Adipose tissue (tissue), 3 donors: ENCODE measurements around the gene TMEM214. TPM values are rescaled to one million over a fixed set of nuclear protein-coding genes. Genes with fewer than 3 reads are reported as not detected.

Source experiments
- H3K27ac ChIP-seq: one replicate; pipeline ENCODE4 v1.5.1; 2013; ENCODE audit warnings: low read depth, low read length
- WGBS, 3 donors: extraction: QIAGEN DNeasy Blood & Tissue Kit; methylation state at CpG; one replicate each; pipeline ENCODE4 v1.1.7; 2013; 5-methylcytosine and 5-hydroxymethylcytosine counted together
- polyA plus RNA-seq, 3 donors: library from polyadenylated mRNA; stranded (reverse); fragments of 200-250 nt; gene quantifications; one replicate each; pipeline ENCODE4 v1.2.3, GENCODE V29; 2013
- donor health status: healthy with polysubstance abuse.
- donor health status: Bipolar disorder and iron deficiency.
- donor health status: healthy.

TMEM214 gene
- polyA plus RNA-seq, 3 donors, result 48.7 to 78.3 (median 55.6) TPM

GRCh38 chr2:27007416-27008374, 25.1 kb upstream of the TMEM214 start:
- WGBS, 3 donors, result 75 to 83% (median 80%) methylated on average over 8 of the region's 8 CpGs
- H3K27ac ChIP-seq, result no peak overlapping the region

GRCh38 chr2:27008678-27009077, 24.1 kb upstream of the TMEM214 start:
- no peak overlapping the region for H3K27ac ChIP-seq
- 92 to 94% (median 94%) methylated on average over 4 of the region's 4 CpGs for WGBS, 3 donors

GRCh38 chr2:27009083-27009482, 23.7 kb upstream of the TMEM214 start:
- no peak overlapping the region for H3K27ac ChIP-seq

GRCh38 chr2:27009716-27010115, 23.0 kb upstream of the TMEM214 start:
- WGBS, 3 donors, result 56 to 84% (median 77%) methylated on average over 2 of the region's 2 CpGs
- H3K27ac ChIP-seq, result no peak overlapping the region

- 62 to 86% (median 77%) methylated on average over 3 of the region's 3 CpGs for WGBS, 3 donors
- no peak overlapping the region for H3K27ac ChIP-seq
Observed at GRCh38 chr2:27010139-27010538, 22.6 kb upstream of the TMEM214 start.

GRCh38 chr2:27013738-27014137, 19.0 kb upstream of the TMEM214 start:
- no peak overlapping the region for H3K27ac ChIP-seq
- 95 to 100% (median 97%) methylated on average over 4 of the region's 4 CpGs for WGBS, 3 donors

GRCh38 chr2:27014771-27015433, 17.9 kb upstream of the TMEM214 start:
- WGBS, 3 donors, result 90 to 92% (median 90%) methylated on average over 8 of the region's 8 CpGs
- no peak overlapping the region for H3K27ac ChIP-seq

GRCh38 chr2:27016801-27017325, 15.9 kb upstream of the TMEM214 start:
- WGBS, 3 donors, result 66 to 69% (median 67%) methylated on average over 3 of the region's 3 CpGs
- no peak overlapping the region for H3K27ac ChIP-seq

GRCh38 chr2:27018142-27018541, 14.6 kb upstream of the TMEM214 start:
- no peak overlapping the region for H3K27ac ChIP-seq
- WGBS, 3 donors, result 70 to 89% (median 84%) methylated on average over 3 of the region's 3 CpGs

- WGBS, 3 donors, result 83 to 89% (median 87%) methylated on average over 9 of the region's 9 CpGs
- H3K27ac ChIP-seq, result no peak overlapping the region
Observed at GRCh38 chr2:27019459-27019858, 13.3 kb upstream of the TMEM214 start.

- H3K27ac ChIP-seq, result no peak overlapping the region
- WGBS, 3 donors, result 48 to 67% (median 59%) methylated on average over 9 of the region's 9 CpGs
Observed at GRCh38 chr2:27019931-27020855, 12.6 kb upstream of the TMEM214 start.

- WGBS, 3 donors, result 71 to 84% (median 76%) methylated on average over 11 of the region's 11 CpGs
- no peak overlapping the region for H3K27ac ChIP-seq
Observed at GRCh38 chr2:27021253-27022049, 11.3 kb upstream of the TMEM214 start.

GRCh38 chr2:27023740-27024139, 9.0 kb upstream of the TMEM214 start:
- no peak overlapping the region for H3K27ac ChIP-seq
- WGBS, 3 donors, result 90 to 96% (median 91%) methylated on average over 7 of the region's 7 CpGs

- 78 to 88% (median 82%) methylated on average over 18 of the region's 18 CpGs for WGBS, 3 donors
- H3K27ac ChIP-seq, result no peak overlapping the region
Observed at GRCh38 chr2:27024188-27024587, 8.6 kb upstream of the TMEM214 start.

- WGBS, 3 donors, result 94% methylated on average over 12 of the region's 12 CpGs
- H3K27ac ChIP-seq, result no peak overlapping the region
Observed at GRCh38 chr2:27024812-27025211, 8.0 kb upstream of the TMEM214 start.

- 91 to 94% (median 93%) methylated on average over 13 of the region's 13 CpGs for WGBS, 3 donors
- H3K27ac ChIP-seq, result no peak overlapping the region
Observed at GRCh38 chr2:27025281-27025800, 7.4 kb upstream of the TMEM214 start.
